ENCODE measurements around the gene TYK2.

DNA sequence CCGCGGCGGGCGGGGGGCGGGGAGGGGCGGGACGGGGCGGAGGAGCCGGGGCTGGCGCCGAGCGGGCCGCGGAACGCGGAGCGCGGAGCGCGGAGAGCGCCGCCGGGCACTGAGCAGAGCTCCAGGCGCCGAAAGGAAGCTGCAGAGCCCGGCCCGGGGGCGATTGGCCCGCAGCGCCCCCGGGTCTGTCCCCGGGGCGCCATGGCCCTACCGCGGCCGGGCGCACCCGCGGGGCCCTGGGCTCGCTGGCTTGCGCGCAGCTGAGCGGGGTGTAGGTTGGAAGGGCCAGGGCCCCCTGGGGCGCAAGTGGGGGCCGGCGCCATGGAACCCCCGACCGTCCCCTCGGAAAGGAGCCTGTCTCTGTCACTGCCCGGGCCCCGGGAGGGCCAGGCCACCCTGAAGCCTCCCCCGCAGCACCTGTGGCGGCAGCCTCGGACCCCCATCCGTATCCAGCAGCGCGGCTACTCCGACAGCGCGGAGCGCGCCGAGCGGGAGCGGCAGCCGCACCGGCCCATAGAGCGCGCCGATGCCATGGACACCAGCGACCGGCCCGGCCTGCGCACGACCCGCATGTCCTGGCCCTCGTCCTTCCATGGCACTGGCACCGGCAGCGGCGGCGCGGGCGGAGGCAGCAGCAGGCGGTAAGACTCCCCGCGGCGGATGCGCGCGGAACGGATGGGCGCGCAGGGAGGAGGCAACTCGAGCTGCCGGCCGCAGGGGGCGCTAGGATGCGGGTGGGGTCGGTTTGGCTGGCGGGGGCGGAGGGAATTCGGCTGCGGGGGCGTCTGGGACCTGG is 40.3 kb upstream of the TYK2 start, which contains the start of gene PDE4A:
- TF ChIP-seq CTCF (conservative IDR thresholded peaks at IDR 0.05; ENCODE audit: low read depth, low read length) (peak; percentile 83), EZH2 (IDR thresholded peaks at IDR 0.05; ENCODE audit: borderline replicate concordance, low read depth, low read length, poor library complexity, severe bottlenecking) (no peak)
